Activated CD4-positive, alpha-beta T cell treated with anti-CD3 and anti-CD28 coated beads for 36 hours (primary cell): ENCODE results near the gene MKNK2. TPM values are rescaled to one million over a fixed set of nuclear protein-coding genes. Genes with fewer than 3 reads are reported as not detected.

Experiments used
- ATAC-seq: fragments of 200-7000 bp; cut with Tn5 transposase; one replicate; pipeline ENCODE4 v1.10.0; 2021; ENCODE audit warnings: mild to moderate bottlenecking, moderate library complexity
- CTCF ChIA-PET: fragments of 350-600 bp; sonication (Branson Sonifier 250); formaldehyde crosslinking; loops from one replicate; lab custom pipeline; 2021; ENCODE audit warnings: antibody characterized with exemption; lab: Charles Lee
- POLR2A ChIA-PET: fragments of 350-600 bp; sonication (Branson Sonifier 250); formaldehyde crosslinking; loops from one replicate; lab custom pipeline; 2021; ENCODE audit warnings: antibody characterized with exemption, inconsistent platforms; lab: Charles Lee
- DNase-seq: peaks from one replicate; pipeline ENCODE4 v3.0.0-alpha.2; 2020
- H3K27ac Mint-ChIP-seq: one replicate; pipeline ENCODE4 v1.8.0; 2021; ENCODE audit warnings: mixed read lengths
- H3K27me3 Mint-ChIP-seq: one replicate; pipeline ENCODE4 v1.8.0; 2021; ENCODE audit warnings: mixed read lengths
- H3K36me3 Mint-ChIP-seq: one replicate; pipeline ENCODE4 v1.8.0; 2021; ENCODE audit warnings: low read depth, mixed read lengths
- H3K4me1 Mint-ChIP-seq: one replicate; pipeline ENCODE4 v1.8.0; 2021; ENCODE audit warnings: mixed read lengths
- H3K4me3 Mint-ChIP-seq: one replicate; pipeline ENCODE4 v1.8.0; 2021; ENCODE audit warnings: mild to moderate bottlenecking, moderate library complexity, mixed read lengths
- H3K9me3 Mint-ChIP-seq: one replicate; pipeline ENCODE4 v1.8.0; 2021; ENCODE audit warnings: low read depth, mixed read lengths
- intact Hi-C, 2 experiments: fragments of 100-400 bp; cut with DNase I in 1 of 2; cut with micrococcal nuclease in 1 of 2; formaldehyde crosslinking; loops; one replicate each; pipeline versions ENCODE4 v1.14.2 to v1.15.1; 2022 to 2024; cut with DNase I, micrococcal nuclease
- total RNA-seq, 2 experiments: library from RNA; stranded (reverse); gene quantifications; one replicate each; pipeline ENCODE4 v1.2.3, GENCODE V29; 2021

The MKNK2 gene
- total RNA-seq, 2 experiments from 2014 or later: 139 to 155 TPM

GRCh38 chr19:2048104-2048958 lies 2.7 kb downstream of the MKNK2 start:
- peaks cover 8% of the 10 kb centered on the region for H3K36me3 Mint-ChIP-seq
- intact Hi-C loops: no loop called here
- peak overlapping the region; percentile 47 for H3K27ac Mint-ChIP-seq
- POLR2A ChIA-PET: interaction anchor here (1.4 kb wide), 1 partner anchor 11 kb away, joined by 3 read pairs; no protein-coding TSS in a partner anchor
- H3K4me1 Mint-ChIP-seq: peaks cover 44% of the 10 kb centered on the region
- no peaks in the 10 kb centered on the region for H3K27me3 Mint-ChIP-seq
- H3K9me3 Mint-ChIP-seq: no peaks in the 10 kb centered on the region
- CTCF ChIA-PET: interaction anchor here (0.9 kb wide), 1 partner anchor 14 kb away, joined by 3 read pairs; no protein-coding TSS in a partner anchor
- ATAC-seq (no peak), DNase-seq (no peak)
- H3K4me3 Mint-ChIP-seq: peak overlapping the region; percentile 16

- Mint-ChIP-seq H3K9me3 (no peaks in the 10 kb centered on the region), H3K36me3 (peaks cover 10% of the 10 kb centered on the region), H3K4me1 (peaks cover 44% of the 10 kb centered on the region), H3K4me3 (peak overlapping the region; percentile 16), H3K27me3 (no peaks in the 10 kb centered on the region), H3K27ac (peak overlapping the region; percentile 55)
- intact Hi-C loops: no loop called here
- ATAC-seq (no peak), DNase-seq (peak; percentile 61)
- ChIA-PET CTCF (interaction anchor here (0.5 kb wide), 1 partner anchor 518 kb away, joined by 3 read pairs; no protein-coding TSS in a partner anchor), POLR2A (no interaction called here)
These were observed 3.5 kb downstream of the MKNK2 start for GRCh38 chr19:2047449-2048103.

- Mint-ChIP-seq H3K4me1 (peaks cover 39% of the 10 kb centered on the region), H3K9me3 (no peaks in the 10 kb centered on the region), H3K36me3 (peaks cover 12% of the 10 kb centered on the region), H3K27ac (peak overlapping the region; percentile 55), H3K27me3 (no peaks in the 10 kb centered on the region), H3K4me3 (no peak overlapping the region)
- ATAC-seq (no peak), DNase-seq (no peak)
- ChIA-PET CTCF (interaction anchor here (0.5 kb wide), 1 partner anchor 519 kb away, joined by 3 read pairs; no protein-coding TSS in a partner anchor), POLR2A (no interaction called here)
- intact Hi-C loops: no loop called here
These were observed 4.0 kb downstream of the MKNK2 start for GRCh38 chr19:2047076-2047448.

- Mint-ChIP-seq H3K4me1 (peaks cover 34% of the 10 kb centered on the region), H3K27ac (no peak overlapping the region), H3K4me3 (no peak overlapping the region), H3K27me3 (no peaks in the 10 kb centered on the region), H3K36me3 (peaks cover 12% of the 10 kb centered on the region), H3K9me3 (no peaks in the 10 kb centered on the region)
- intact Hi-C loops: no loop called here
- no peak for DNase-seq
- ChIA-PET CTCF (no interaction called here), POLR2A (interaction anchor here (0.6 kb wide), 1 partner anchor 44 kb away, joined by 3 read pairs; no protein-coding TSS in a partner anchor)
- ATAC-seq: no peak
These were observed 4.8 kb downstream of the MKNK2 start for GRCh38 chr19:2046046-2046907.

GRCh38 chr19:2045501-2046045 lies 5.5 kb downstream of the MKNK2 start:
- ChIA-PET CTCF (no interaction called here), POLR2A (no interaction called here)
- Mint-ChIP-seq H3K4me1 (peaks cover 39% of the 10 kb centered on the region), H3K27me3 (no peaks in the 10 kb centered on the region), H3K9me3 (no peaks in the 10 kb centered on the region), H3K36me3 (peaks cover 16% of the 10 kb centered on the region), H3K4me3 (no peak overlapping the region), H3K27ac (no peak overlapping the region)
- intact Hi-C loops: no loop called here
- ATAC-seq: no peak
- no peak for DNase-seq

- intact Hi-C loops: no loop called here
- DNase-seq (no peak), ATAC-seq (no peak)
- peak overlapping the region; percentile 76 for H3K27ac Mint-ChIP-seq
- ChIA-PET POLR2A (no interaction called here), CTCF (interaction anchor here (1.0 kb wide), 1 partner anchor 14 kb away, joined by 3 read pairs; no protein-coding TSS in a partner anchor)
- H3K27me3 Mint-ChIP-seq: no peaks in the 10 kb centered on the region
- no peaks in the 10 kb centered on the region for H3K9me3 Mint-ChIP-seq
- H3K36me3 Mint-ChIP-seq: peaks cover 18% of the 10 kb centered on the region
- H3K4me3 Mint-ChIP-seq: no peak overlapping the region
- H3K4me1 Mint-ChIP-seq: peaks cover 39% of the 10 kb centered on the region
These were observed 6.1 kb downstream of the MKNK2 start for GRCh38 chr19:2044709-2045500.

GRCh38 chr19:2043961-2044708 lies 6.9 kb downstream of the MKNK2 start:
- DNase-seq: no peak
- CTCF ChIA-PET: interaction anchor here (0.6 to 1.0 kb wide), 2 partner anchors 15 to 48 kb away, joined by 3 read pairs; no protein-coding TSS in a partner anchor
- H3K9me3 Mint-ChIP-seq: no peaks in the 10 kb centered on the region
- no peak overlapping the region for H3K27ac Mint-ChIP-seq
- intact Hi-C loops: loop anchor here in 1 of 2 experiments (2.0 kb wide), 3 partner anchors 41 to 225 kb away; no protein-coding TSS in a partner anchor
- ATAC-seq: no peak
- peaks cover 37% of the 10 kb centered on the region for H3K4me1 Mint-ChIP-seq
- no peaks in the 10 kb centered on the region for H3K27me3 Mint-ChIP-seq
- POLR2A ChIA-PET: no interaction called here
- peaks cover 18% of the 10 kb centered on the region for H3K36me3 Mint-ChIP-seq
- H3K4me3 Mint-ChIP-seq: no peak overlapping the region

GRCh38 chr19:2043251-2043641 lies 7.8 kb downstream of the MKNK2 start:
- ATAC-seq (no peak), DNase-seq (peak; percentile 19)
- Mint-ChIP-seq H3K4me3 (peak overlapping the region; percentile 67), H3K9me3 (no peaks in the 10 kb centered on the region), H3K27ac (peak overlapping the region; percentile 84), H3K27me3 (no peaks in the 10 kb centered on the region), H3K4me1 (peaks cover 30% of the 10 kb centered on the region), H3K36me3 (peaks cover 17% of the 10 kb centered on the region)
- ChIA-PET CTCF (interaction anchor here (0.6 to 1.3 kb wide), 2 partner anchors 11 to 23 kb away, joined by 3 to 5 read pairs; no protein-coding TSS in a partner anchor), POLR2A (interaction anchor here (1.6 kb wide), 1 partner anchor 50 kb away, joined by 7 read pairs; no protein-coding TSS in a partner anchor)
- intact Hi-C loops: loop anchor here in 1 of 2 experiments (2.0 kb wide), 3 partner anchors 42 to 226 kb away; no protein-coding TSS in a partner anchor

- POLR2A ChIA-PET: interaction anchor here (0.6 to 2.9 kb wide), 8 partner anchors 8 to 433 kb away, joined by 3 to 20 read pairs (median 4); partner anchors contain the start of gene GADD45B
- Mint-ChIP-seq H3K4me1 (peaks cover 25% of the 10 kb centered on the region), H3K27me3 (no peaks in the 10 kb centered on the region), H3K27ac (peak overlapping the region; percentile 83), H3K9me3 (no peaks in the 10 kb centered on the region), H3K4me3 (peak overlapping the region; percentile 67), H3K36me3 (peaks cover 21% of the 10 kb centered on the region)
- ATAC-seq: no peak
- DNase-seq: peak; percentile 38
- intact Hi-C loops: loop anchor here (1.0 to 2.0 kb wide), 11 partner anchors 8 to 226 kb away; partner anchors contain the start of genes ADAT3 (in 1 of the 2), AP3D1 (in 1 of the 2), DOT1L (in 1 of the 2) and IZUMO4 (in 1 of the 2)
- CTCF ChIA-PET: interaction anchor here (0.6 to 1.3 kb wide), 5 partner anchors 11 to 202 kb away, joined by 3 to 5 read pairs (median 4); no protein-coding TSS in a partner anchor
These were observed 8.4 kb downstream of the MKNK2 start for GRCh38 chr19:2042485-2043250.
